KG1 (cell line): ENCODE measurements around the gene TCN1.
"Not testable (repeated sequence)": the region's sequence is repeated elsewhere in the genome, so short reads cannot be mapped to it uniquely, and the experiment has no call there.

Experiments
- DNase-seq: peaks from one replicate; lab custom pipeline; 2025; lab: John Stamatoyannopoulos, UW

Gene TCN1

GRCh38 chr11:59857439-59858434, 8.6 kb downstream of the TCN1 start:
- no peak for DNase-seq

- DNase-seq, result no peak
These were observed 11.4 kb downstream of the TCN1 start for GRCh38 chr11:59854871-59855270.

GRCh38 chr11:59851416-59851815, 14.9 kb downstream of the TCN1 start:
- not testable (repeated sequence) for DNase-seq

GRCh38 chr11:59849551-59849950, 16.7 kb downstream of the TCN1 start:
- not testable (repeated sequence) for DNase-seq

GRCh38 chr11:59849129-59849528, 17.2 kb downstream of the TCN1 start:
- no peak for DNase-seq

GRCh38 chr11:59848439-59848838, 17.8 kb downstream of the TCN1 start:
- not testable (repeated sequence) for DNase-seq

- no peak for DNase-seq
These were observed 18.7 kb downstream of the TCN1 start for GRCh38 chr11:59847626-59848025.

GRCh38 chr11:59846556-59846955, 19.7 kb downstream of the TCN1 start:
- no peak for DNase-seq

GRCh38 chr11:59845399-59845798, 20.9 kb downstream of the TCN1 start, which contains the start of gene CBLIF:
TSS of gene CBLIF (minus strand) at chr11:59845499. CDS start at chr11:59845453, 46 bp downstream.
- no peak for DNase-seq

GRCh38 chr11:59842316-59842715, 24.0 kb downstream of the TCN1 start:
- DNase-seq, result no peak

- DNase-seq, result no peak
These were observed 24.8 kb downstream of the TCN1 start for GRCh38 chr11:59841514-59841913.

- DNase-seq, result no peak
These were observed 26.7 kb downstream of the TCN1 start for GRCh38 chr11:59839615-59840014.

GRCh38 chr11:59833602-59834001, 32.7 kb downstream of the TCN1 start:
- DNase-seq, result no peak

GRCh38 chr11:59829358-59829757, 36.9 kb downstream of the TCN1 start:
- no peak for DNase-seq

GRCh38 chr11:59822989-59823566, 43.2 kb downstream of the TCN1 start:
- DNase-seq, result peak; percentile 76

GRCh38 chr11:59818572-59818971, 47.7 kb downstream of the TCN1 start:
- DNase-seq, result peak; percentile 74

GRCh38 chr11:59816434-59816833, 49.9 kb downstream of the TCN1 start:
- not testable (repeated sequence) for DNase-seq

GRCh38 chr11:59815754-59816153, 50.5 kb downstream of the TCN1 start:
- DNase-seq, result no peak

- no peak for DNase-seq
These were observed 52.3 kb downstream of the TCN1 start for GRCh38 chr11:59814021-59814420.

GRCh38 chr11:59813364-59813763, 52.9 kb downstream of the TCN1 start:
- DNase-seq, result no peak

- DNase-seq, result no peak
These were observed 54.1 kb downstream of the TCN1 start for GRCh38 chr11:59812220-59812619.

GRCh38 chr11:59810911-59811259, 55.4 kb downstream of the TCN1 start:
- no peak for DNase-seq

- peak; percentile 88 for DNase-seq
These were observed 55.9 kb downstream of the TCN1 start, which contains the start of gene MRPL16 for GRCh38 chr11:59810189-59810910. TSS of gene MRPL16 (minus strand) at chr11:59810778. CDS start at chr11:59810658, 120 bp downstream.
